ENCODE measurements around the gene AKAP13.

The AKAP13 gene

GRCh38 chr15:85770096-85771041 lies 390.0 kb downstream of the AKAP13 start:
- no peak for DNase-seq (ENCODE audit: low spot score)

- DNase-seq (ENCODE audit: low spot score) = no peak
Observed at GRCh38 chr15:85771271-85771670, 390.9 kb downstream of the AKAP13 start.

GRCh38 chr15:85771781-85772445 lies 391.5 kb downstream of the AKAP13 start:
- no peak for DNase-seq (ENCODE audit: low spot score)

- no peak for DNase-seq (ENCODE audit: low spot score)
Observed at GRCh38 chr15:85772668-85773067, 392.3 kb downstream of the AKAP13 start.

GRCh38 chr15:85773249-85773648 lies 392.8 kb downstream of the AKAP13 start:
- no peak for DNase-seq (ENCODE audit: low spot score)

DNA sequence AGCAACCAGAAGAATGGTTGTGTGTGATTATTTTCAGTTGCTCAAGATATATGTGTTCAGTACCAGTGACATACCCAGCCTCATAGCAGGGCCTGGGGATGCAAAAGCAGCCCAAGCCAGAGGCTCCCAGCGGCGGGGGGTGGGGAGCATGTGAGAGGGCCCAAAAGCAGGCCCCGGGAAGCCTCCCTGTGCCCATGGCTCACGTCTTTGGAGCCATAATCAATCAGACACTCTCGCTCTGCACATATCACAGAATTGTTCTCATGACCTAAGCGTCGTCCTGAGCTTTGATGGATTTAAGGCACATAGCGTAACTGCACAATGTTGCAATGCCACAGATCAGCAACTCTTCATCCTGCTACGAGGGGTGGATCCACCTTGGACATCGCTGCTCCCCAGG lies 393.6 kb downstream of the AKAP13 start:
- no peak for DNase-seq (ENCODE audit: low spot score)

DNA sequence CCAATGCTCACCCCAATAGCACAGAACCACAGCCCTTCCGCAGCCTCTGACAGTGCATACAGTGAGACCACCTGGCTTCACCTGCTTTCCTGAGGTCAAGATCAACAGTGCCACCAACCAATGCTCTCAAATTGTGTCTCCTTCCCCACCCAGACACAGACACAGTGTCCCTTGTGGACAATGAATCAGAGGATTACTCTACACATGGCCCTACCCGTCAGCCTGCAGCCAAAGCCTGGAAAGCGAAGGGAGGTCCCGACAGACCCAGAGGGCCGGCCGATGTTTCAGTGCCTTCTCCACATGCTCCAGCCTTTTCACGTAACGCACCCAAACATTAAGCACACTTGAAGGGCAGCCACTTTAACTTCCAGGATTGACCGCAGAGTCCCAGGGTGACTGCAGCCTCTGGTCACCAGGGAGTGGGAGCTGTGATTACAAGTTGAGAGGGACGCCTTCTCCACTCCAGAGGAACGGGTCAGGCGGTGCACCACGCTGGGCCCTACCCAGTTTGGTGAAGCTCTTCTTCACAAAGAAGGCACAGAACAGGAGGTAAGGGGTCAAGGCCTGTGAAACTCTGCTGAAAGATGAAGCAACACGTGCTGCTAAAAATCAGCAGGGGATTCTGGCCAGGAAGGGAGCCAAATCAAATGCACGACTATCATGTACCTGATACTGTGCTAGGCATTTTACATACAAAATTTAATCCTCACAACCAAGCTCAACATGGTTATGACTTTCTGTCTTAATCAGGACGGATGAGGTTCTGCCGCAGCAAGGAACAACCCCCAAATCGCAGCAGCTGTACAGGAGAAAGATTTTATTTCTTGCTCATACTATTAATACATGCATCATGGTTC lies 397.1 kb downstream of the AKAP13 start:
- DNase-seq (ENCODE audit: low spot score) = no peak

DNA sequence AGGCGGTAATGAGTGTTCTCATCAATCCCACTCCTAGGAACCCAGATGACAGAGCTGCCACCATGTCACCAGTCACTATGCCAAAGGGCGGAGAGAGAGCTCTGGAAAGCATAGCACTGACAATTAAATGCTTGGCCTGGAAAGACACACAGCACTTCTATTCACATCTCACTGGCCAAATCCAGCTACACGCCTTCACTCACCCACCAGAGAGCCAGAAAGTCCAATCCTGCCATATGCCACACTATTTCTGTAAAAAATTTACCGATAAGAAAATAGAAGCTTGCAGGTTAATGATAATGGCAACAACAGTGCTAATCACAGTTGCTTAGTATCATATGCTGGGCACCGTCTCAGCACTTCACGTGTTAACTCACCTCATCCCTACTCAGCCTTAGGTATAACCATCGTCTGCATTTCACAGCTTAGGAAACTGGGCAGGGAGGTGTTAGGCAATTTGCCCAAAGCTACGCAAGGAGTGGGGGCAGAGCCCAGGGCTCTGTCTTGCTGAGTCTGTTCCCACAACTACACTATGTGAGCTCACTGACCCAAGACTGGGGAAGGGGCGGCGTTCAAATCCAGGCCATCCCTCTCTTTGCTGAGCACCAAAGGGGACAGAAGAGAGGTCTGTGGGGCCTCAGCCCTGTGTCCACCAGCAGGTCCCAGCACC lies 397.8 kb downstream of the AKAP13 start:
- no peak for DNase-seq (ENCODE audit: low spot score)

- DNase-seq (ENCODE audit: low spot score) = no peak
Observed at GRCh38 chr15:85779249-85779648, 398.8 kb downstream of the AKAP13 start.

DNA sequence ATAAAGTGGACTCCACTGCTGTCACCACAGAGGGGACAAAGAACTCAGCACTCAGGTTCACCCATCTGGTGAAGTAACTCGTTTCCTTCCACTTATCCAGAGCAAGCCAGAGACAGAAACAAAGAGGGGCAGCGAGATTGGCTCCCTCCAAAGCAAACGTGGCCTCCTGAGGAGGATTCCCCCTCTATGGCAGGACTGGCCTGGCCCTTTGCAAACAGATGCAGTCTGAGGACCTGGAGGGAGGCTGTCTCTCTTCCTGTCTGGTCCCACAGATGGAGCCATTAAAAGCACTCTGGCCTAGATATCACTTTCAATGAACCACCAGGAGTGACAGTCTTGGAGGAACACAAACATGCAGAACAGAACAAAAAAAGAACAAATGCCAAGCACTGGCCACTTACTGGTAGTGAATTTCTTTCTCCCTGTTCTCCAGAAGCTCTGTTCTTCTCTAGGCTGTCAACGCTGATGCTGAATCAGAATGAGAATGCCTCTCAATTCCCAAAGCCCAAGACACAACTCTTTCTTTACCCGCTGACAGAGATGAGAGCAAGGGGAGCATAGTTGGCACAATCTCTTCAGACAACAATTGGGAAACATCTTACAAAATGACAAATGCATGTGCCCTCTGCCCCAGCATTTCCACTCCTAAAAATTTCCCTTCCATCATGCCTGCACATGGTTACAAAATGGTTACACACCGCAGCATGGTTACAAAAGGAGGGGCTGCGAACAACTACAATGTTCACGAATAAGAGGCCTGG lies 400.0 kb downstream of the AKAP13 start:
- no peak for DNase-seq (ENCODE audit: low spot score)

DNA sequence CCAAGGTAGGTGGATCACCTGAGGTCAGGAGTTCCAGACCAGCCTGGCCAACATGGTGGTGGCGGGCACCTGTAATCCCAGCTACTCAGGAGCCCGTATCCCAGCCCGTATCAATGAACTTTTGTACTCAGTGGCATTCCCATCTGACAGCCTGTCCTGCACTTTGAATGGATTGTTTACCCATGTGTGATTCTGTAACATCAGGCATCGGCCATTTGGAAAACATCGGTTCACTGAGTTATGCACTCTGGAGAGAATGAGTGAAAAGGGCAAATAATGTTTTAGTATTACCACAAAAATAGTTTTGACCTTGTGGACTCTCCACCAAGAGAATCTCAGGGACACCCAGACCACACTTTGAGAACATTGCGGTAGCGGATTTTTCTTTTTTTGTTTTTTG lies 400.7 kb downstream of the AKAP13 start:
- no peak for DNase-seq (ENCODE audit: low spot score)

GRCh38 chr15:85782064-85782463 lies 401.7 kb downstream of the AKAP13 start:
- DNase-seq (ENCODE audit: low spot score) = no peak

DNA sequence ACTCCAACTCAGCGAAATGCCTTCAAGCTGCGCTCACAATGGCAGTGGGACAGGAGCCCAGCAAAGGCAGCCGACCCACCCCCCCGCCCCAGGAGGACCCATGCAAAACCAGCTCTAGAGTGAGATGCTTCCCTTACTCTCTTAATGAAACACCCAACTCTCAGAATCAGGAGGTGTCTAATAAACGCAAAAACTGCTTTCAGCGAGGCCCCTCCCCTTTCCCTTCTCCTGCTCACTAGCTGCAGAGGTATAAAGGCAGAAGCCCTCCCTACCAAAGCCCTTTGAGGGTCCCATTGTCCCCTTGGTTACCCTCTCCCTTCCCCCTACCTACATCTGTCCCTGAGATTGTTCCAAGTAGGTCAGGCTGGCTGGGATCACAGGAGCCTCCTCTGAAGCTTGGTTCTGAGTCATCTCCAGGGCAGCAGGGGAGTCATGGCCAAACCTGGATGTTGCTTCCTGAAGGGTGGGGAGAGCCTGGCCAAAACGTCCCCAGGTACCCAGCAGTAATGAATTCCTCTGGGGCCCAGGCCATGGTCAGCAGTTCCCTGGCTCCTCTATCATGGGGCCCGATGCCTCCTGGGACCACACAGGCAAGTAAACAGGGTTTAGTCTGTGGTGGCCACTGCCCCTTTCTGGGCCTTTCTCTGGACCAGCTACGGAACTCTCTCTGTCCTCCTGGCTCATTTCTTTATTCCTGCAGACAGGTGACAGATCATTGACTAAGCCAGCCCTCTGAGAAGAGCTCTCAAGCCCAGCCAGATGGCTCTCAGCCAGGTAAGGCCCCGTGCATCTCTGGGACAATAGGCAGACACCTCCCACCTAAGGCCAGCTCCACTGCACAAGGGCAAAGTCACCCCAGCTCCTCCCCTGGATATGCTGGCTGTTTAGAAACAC lies 405.7 kb downstream of the AKAP13 start:
- DNase-seq (ENCODE audit: low spot score) = peak; percentile 4

DNA sequence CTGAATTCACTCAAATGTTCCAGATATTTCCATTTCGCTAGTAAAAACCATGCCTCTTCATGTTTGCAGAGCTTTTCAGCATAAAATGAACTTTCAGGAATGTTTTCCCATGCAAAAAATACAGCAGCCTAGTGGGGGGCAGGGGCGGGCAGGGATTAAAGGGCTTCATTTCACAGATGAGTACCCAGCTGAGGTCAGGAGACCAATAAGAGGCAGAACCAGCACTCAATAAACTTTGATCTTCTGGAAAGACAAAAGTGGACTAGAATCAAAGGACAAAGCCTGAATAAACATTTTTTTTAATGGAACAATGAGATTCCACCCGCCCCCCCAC lies 406.3 kb downstream of the AKAP13 start:
- DNase-seq (ENCODE audit: low spot score) = no peak

DNA sequence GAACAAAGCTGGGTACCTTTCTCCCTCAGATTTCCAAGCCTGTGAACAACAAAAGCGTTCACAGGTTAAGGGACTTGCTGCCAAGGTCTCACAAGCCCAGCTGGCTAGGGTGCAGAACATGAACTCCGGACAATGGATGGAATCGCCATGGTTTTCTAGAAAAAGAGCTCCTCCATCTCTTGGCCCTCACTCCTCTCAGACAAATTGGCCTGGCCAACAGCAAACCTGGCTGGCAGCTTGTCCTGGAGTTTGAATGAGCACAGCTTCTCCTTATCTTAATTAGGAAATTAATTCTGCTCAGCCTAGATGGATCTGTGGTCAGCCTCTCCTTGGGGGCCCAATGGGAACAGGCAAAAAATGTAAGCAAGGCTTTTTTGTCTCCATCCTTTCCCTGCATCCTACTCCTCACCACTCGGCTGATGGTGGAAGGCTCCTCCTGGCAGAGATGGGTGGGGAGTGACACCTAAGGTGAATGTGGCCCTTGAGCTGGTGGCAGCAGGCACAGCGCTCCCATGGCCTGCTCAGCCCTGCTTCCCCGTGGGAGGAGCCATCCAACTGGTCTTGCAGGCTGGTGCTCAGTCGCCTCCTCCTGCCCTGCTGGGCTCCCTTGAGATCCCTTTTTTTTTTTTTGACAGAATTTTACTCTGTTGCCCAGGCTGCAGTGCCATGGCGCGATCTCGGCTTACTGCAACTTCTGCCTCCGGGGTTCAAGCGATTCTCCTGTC lies 408.5 kb downstream of the AKAP13 start:
- no peak for DNase-seq (ENCODE audit: low spot score)

GRCh38 chr15:85789496-85789875 lies 409.1 kb downstream of the AKAP13 start:
- DNase-seq (ENCODE audit: low spot score) = no peak

GRCh38 chr15:85792102-85792731 lies 411.8 kb downstream of the AKAP13 start:
- no peak for DNase-seq (ENCODE audit: low spot score)

DNA sequence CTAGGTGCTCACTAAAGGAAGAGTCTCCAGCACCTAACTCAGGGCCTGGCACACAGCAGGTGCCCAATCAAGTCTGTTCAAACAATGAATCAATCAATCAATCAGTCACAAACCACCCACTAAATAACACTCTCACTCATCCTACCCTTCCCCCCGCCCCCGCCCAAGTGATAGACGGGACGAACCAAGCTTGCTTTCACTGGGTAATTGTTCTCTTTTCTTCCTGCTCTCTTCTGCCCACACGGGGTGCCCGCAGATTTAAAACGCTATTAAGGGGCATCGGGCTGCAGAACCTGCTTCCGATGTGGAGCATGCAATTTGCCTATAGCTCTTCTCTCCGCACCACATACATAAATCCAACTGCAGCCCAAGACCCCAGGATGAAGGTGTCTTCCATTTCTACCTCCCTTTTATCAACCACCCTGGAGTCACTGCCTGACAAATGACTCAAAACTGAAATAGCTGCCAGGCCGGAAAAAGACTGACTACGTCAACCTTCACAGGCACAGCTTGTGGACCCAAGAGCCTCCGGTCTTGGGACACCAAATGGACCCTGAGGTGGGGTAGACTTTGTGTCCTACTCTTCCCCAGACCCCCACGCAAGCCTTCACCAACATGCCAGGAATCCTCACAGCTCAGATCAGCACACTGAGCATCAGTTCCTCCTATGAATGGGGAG lies 412.6 kb downstream of the AKAP13 start:
- peak; percentile 15 for DNase-seq (ENCODE audit: low spot score)

All from CD4-positive, alpha-beta T cell treated with Interleukin-2 at 100 ng/mL for 4 hours (primary cell).